GM19239 (cell line): Measurements from ENCODE around the gene USP6NL.
A peak's percentile ranks its signal among the peaks of the same experiment; 100 is the strongest.

Experiments used
- DNase-seq: peaks from one replicate; pipeline ENCODE4 v3.0.0; 2011; ENCODE audit warnings: low spot score; ENCODE audit not compliant: insufficient read length
- FAIRE-seq: peaks from 2 replicates; lab custom pipeline; 2011; peaks lifted over from hg19 to GRCh38; lab: Jason Lieb, UNC

Gene USP6NL

DNA sequence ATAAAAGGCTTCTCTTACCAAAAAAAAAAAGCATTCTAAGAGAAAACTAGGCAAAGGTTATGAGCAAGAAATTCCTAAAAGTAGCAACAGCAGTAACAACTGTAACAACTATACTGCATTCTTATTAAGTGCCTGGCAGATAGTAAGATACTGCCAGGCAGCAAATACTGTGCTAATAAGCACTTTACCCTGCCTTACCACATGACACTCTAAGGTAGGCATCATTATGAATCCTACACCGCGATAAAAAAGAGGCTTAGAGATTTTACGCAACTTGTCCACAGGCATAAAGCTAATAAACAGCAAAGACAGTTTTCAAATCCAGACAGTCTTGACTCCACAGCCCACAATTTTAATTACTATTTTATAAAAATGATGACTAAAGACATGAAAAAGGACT is 83.2 kb downstream of the USP6NL start:
- FAIRE-seq: peak; percentile 68
- DNase-seq: no peak

DNA sequence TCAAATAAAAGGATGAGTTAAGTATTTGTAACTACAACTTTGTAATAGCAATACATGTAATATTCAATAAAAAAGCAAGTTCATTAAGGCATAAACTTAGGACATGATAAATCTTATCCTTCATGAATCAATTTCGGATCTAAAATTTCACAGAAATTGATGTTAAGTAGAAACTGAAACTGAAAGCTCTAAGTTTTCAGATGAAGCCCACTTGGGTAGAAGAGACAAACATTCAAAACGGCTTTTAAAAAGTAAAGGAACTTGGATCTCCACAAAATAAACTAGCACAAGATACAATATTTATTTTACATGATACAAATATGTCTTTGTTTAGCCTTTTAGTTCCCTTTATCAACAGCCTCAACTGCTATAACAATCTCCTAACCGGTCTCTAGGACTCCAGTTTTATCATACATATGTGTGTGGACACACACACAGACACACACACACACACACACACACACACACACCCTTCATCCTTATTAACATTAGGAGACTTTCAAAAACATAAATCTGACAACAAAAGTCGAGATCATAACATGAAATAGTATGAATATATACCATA is 83.7 kb downstream of the USP6NL start:
- FAIRE-seq: peak; percentile 74
- DNase-seq: no peak

DNA sequence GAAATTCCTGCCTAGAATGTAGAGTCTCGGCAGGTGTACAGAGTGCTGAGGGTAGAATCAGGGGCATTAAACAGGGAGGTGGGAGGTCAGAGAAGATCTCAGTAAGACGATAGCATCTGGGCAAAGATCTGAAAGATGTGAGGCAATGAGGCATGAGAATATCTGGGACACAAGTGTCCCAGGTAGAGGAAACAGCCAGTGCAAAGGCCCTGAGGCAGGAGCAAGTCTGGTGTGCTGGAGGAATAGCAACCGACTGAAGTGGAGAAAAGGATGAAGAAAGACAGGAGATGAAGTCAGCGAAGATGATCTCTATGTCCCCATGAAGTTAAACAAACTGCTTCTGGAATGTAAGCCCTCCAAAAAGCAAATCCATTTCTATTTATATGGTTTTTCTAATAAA is 84.4 kb downstream of the USP6NL start:
- FAIRE-seq (no peak), DNase-seq (no peak)

DNA sequence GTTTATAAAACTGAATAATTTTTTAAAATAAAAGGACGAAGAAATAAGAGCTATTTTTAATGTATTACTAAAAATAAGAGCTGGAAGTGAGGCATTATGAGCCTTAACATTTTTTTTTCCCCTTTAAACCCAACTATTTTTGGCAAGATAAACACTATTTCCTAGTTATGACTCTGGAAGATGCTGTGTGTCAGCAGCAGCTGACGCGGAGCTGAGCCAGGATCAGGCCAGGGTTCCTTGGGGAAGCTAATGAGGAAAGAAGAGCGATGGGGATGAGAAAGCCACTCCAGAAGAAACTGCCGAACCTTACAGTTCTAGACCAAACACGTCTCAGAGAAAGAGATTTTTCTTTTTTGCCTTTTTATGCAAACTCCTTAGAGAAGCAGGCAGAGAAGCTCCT is 85.9 kb downstream of the USP6NL start:
- DNase-seq (no peak), FAIRE-seq (no peak)

DNA sequence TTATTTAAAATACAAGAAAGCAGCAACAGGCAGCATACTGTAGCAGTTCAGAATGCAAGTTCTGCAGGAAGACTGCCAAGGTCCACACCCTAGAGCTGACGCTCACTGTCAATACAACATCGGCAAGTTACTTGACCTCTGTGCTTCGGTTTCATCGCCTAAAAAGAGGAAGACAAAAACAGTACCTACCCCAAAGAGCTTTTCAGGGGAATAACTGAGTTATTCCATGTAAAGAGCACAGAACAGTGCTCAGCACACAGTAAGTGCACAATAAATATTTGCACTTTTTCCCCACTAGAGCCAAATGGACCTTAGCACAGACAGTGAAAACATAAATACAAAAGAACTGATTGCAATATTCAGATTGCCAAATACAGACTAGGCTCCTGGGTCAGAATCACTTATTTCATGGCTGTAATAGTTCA is 88.6 kb downstream of the USP6NL start:
- FAIRE-seq: no peak
- DNase-seq: no peak

DNA sequence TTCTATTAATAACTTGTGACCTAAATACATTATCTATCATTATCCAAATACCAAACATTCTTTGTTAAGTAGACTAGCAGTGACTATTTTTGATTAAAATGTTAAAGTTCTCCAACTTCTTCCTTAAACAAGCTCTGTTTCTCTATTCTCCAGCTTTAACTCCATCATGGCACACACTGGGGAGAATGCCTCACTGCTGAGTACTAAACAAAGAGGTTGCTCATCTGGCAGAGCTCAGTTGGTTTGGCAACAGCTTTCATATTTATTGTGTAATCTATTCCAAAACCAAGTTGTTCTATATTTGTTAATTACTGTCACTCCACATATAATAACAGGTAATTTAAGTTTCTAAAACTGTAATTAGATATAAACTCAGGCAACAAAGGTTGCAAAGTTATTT is 89.6 kb downstream of the USP6NL start:
- DNase-seq (no peak), FAIRE-seq (no peak)

DNA sequence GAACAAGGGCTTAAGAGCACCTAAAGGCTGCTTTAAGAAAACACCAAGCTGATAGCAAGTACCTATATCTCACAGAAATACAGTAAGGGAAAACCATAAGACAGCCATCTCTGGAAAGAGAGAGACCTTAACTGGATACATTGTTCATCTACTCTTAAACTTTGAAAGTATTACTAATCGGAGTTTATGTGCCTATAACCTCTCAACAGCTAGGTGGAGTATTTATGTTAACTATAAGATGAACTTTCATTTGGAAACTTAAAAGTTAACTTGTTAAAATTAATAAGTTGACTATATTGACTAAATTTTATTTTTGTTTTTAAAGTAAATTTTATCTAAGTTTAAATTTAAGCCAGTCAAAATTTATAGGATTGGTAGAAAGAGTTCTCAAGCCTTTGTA is 90.6 kb downstream of the USP6NL start:
- FAIRE-seq: no peak
- DNase-seq: no peak

DNA sequence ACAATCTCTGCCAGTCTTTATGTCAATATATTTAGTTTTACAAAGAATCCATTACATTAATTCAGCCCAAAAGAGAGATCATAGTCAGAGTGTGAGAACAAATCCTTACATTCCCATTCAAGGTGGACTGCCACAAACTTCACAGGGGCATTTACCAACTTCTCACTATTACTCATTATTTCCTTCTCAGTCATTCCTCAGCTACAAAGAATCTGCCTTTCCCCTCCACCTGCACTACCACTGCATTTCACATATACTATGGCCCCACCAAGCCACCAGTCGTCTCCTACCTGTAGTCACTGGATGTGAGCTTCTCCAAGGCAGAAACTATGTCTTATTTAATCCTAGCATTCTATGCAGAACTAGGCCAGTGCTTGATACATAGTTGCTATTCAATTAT is 94.3 kb downstream of the USP6NL start:
- DNase-seq: no peak
- FAIRE-seq: peak; percentile 94

DNA sequence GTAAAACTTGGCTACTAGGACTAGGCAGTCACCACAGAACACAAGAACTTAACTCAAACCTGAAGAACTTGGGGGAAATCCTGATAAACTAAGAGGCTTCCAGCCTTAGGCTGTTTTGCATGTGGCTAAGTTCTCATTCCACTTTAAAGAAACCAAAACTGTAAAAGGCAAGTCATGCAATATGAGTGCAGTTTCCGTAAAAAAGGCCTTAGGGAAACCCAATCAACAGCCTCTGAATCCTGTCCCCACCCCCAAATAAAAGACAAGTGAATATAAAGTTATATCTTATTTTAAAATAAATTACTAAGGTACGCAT is 95.1 kb downstream of the USP6NL start:
- DNase-seq (no peak), FAIRE-seq (peak; percentile 89)

DNA sequence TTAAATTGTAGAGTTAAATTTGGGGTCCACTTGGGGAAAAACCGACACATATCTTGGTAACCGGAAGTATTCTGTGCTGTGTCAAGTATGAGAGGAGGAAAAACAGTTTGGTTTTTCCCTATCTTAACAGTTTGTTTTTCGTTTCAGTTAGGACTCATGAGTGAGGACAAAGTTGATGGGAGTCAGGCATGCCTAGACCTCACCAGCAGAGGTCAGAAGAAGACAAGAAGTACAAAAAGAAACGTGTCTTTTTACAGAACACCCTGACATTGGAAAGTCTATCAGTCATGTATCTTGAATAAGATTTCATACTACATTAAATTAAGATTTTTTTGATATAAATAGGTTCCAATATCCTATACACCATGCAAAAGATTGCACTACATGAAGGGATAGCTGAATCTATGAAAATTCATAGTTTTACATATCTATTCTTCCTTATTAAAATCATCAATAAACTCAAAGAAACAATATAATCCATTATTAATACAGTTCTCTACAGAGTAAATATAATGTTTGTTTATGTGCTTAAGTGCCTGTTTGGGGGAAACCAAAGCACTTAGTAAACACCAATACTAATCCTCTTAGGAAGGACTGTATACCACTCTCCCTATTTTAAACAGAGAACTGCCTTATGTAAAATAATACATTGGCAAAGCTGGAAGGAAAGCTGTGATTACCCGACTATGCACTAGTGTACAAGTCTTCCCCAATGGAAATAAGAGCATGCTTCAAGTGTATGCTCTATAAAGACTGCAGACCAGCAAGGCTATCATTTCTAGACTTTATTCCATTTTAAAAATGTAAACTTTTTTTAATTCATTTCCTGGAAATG is 95.6 kb downstream of the USP6NL start:
- FAIRE-seq (peak; percentile 96), DNase-seq (peak; percentile 30)

DNA sequence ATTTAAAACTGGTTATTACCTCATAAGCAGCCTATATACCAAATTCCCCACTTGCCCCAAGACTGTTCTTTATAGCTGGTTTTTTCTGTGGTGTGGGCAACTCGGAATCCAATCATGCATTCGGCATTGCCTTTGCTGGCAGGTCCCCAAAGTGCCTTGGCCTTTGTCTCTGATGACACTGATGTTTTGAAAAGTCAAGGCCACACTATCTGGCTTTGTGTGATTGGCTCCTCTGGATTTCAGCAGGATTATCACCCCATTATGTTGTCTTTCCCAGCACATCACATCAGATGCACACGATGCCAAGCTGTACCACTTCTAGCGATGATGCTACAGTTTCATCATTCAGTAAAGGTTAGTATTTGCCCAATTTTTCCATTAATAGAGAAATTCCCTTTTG is 97.7 kb downstream of the USP6NL start:
- FAIRE-seq: no peak
- no peak for DNase-seq

DNA sequence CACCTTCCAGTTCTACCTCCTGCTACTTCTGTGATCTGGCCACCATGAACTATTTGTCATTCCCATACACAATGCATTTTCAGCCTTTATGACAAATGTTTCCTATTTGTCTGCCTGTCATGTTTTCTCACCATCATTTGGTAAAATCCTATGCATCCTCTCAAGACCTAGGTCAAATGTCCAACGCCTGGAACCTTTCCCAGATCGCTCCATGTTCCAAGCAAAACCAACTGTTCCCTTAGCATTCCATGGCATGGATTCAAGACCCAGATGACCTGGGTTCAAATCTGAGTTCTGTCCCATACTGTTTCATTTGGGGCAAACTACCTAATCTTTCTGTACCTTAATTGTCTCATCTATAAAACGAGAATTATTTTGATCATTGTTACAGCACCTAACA is 98.9 kb downstream of the USP6NL start:
- FAIRE-seq: no peak
- no peak for DNase-seq

DNA sequence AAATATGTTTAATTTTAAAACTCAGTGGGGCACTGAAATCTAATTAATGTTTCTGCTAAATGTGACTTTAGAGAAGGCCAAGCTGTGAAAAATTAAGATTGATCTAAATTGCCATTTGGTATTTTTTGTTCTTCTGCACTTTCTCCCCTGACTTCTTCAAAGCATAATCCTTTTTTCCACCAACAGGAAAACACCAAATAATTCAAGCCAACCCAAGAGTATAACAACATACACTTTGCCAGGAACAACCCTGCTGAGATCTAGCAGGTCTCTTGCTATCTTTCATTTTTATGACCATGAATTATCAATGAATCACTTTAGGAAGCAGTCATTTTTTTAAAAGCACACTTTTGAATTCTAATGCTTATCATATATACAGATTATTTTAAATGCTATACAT is 100.1 kb downstream of the USP6NL start:
- no peak for DNase-seq
- no peak for FAIRE-seq

DNA sequence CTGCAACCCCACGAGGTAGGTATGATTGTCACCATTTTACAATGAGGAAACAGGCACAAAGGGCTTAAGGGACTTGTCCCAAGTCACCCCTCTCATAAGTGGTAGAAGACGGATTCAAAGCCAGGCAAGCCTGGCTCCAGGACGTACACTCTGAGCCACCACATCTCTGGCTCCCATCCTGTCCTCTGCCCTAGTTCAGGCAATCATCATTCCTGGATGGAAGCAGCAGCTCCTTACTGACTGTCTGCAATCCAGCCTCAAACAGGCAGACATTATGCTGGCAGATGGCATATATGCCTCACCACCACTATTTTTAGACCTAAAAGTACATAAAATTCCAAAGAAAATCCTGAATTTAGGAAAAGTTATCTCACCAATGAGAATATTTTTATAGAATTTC is 100.7 kb downstream of the USP6NL start:
- FAIRE-seq: no peak
- DNase-seq: no peak

DNA sequence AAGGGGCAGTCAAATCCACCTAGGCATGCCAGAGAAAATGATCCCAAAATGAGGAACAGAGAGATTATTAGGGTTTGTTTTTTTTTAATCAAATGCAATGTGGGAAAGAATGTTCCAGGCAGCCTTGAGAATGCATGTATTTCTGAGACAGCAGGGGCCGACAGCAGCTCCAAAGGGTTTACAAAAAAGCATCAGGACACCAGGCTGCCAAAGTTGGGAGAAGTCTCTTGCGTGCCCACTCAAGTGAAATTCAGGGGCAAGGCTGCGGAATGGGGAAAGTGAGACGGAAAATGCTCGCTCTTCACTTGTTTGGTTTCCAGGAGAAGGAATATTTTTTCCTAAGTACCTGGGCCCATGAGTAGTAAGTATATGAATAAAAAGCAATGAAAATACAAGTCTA is 101.2 kb downstream of the USP6NL start:
- DNase-seq: no peak
- FAIRE-seq: no peak

DNA sequence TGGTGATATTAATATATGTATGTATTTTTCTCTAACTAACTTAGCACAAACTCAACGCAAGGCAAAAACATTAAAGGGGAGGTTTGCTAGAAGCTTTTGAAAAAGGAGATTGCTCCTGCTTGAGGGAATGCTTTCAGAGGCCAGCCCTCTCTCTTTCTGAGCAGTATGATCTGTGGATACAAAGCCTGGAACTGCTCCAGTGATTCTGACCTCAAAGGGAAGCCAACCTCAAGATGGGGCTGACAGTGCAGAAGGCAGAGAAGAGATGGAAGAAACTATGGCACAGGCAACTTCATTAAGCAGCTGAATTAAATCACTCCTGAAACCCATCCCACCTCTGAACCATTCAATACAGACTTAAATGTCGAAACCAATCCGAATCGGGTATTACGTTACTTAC is 102.4 kb downstream of the USP6NL start:
- no peak for DNase-seq
- no peak for FAIRE-seq

DNA sequence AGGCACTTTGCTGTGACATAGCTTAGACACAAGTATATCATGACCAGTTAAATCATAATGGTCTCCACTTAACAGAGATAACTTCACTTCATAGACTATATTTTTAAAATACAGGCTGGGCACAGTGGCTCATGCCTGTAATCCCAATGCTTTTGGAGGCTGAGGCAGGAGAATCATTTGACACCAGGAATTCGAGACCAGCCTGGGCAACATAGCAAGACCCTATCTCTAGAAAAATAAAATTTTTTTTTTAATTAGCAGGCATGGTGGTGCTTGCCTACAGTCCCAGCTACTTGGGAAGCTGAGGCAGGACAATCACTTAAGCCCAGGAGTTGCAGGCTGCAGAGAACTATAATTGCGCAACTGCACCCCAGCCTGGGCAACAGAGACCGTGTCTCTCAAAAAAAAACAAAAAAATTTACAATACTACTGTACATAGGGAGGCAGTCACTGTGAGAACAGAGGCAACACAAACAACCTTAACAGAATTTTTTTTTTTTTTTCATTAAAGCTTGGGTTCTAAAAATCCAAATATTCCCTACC is 105.1 kb downstream of the USP6NL start:
- DNase-seq (no peak), FAIRE-seq (no peak)

DNA sequence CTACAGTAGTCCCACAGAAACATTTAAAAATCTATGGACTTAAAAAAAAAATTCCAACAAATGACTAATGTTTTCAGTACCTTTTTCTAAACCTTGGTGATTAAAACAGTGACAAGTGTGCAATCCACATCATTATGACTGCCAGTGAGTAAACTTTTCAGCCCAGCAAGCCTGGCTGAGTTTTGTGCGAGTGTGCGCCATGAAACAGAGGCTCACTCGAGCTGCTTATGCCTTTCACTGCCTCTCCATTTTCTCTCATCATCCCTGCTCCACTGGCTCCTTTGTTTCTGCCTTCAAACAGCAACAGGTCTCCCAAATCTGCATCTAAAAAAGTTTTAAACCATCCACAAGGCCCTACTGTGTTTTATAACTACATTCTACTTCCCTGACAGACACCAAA is 105.8 kb downstream of the USP6NL start:
- FAIRE-seq: peak; percentile 70
- DNase-seq: no peak

DNA sequence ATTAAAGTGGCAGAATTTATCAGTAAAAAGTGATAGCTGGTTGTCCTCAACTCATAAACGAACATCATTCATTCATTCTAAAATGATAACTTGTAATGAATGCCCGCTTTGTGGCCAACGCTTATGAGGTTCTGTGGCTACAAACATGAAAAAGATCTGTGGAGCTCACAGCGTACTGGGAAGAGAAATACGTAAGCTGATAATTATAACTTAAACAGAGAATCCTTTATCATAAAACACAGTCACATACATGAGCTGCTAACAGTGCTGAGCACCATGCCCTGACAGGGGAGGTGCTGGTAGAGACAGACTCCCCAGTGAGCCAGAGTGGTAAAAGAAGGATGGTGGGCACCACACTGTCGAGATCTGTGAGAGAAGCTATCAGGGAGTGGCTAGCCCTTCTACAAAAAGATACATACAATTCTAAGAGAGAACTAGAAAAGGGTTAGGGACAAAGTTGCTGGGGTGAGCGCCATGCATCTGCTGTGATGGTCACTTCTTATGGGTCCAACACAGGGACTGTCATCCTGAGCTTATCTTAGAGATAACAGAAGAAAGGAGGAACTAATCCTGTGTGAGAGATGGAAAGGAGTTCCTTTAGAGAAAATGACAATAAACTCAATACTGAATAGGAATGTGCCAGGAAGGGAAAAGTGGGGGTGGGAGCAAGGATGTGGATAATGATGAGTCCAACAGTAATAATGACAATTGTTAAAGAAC is 106.7 kb downstream of the USP6NL start:
- DNase-seq (no peak), FAIRE-seq (no peak)

DNA sequence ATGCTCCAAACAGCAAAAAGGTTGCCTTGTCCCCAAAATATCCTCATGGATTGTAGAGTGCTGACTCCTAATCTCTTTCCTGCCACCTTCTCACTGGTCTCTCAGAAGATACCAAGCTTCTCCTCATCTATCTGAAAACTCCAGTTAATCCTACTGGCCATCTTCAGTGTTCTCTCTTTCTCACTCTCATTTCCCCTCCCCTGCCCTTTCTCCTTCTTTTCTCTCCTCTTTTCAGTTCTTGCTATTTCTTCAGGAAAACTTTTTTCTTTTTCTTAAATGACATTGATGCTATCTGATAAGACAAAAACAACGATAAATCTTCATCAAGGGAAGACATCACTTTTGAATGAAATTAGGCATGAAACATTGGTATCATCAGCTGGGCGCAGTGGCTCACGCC is 109.8 kb downstream of the USP6NL start:
- DNase-seq (no peak), FAIRE-seq (no peak)

DNA sequence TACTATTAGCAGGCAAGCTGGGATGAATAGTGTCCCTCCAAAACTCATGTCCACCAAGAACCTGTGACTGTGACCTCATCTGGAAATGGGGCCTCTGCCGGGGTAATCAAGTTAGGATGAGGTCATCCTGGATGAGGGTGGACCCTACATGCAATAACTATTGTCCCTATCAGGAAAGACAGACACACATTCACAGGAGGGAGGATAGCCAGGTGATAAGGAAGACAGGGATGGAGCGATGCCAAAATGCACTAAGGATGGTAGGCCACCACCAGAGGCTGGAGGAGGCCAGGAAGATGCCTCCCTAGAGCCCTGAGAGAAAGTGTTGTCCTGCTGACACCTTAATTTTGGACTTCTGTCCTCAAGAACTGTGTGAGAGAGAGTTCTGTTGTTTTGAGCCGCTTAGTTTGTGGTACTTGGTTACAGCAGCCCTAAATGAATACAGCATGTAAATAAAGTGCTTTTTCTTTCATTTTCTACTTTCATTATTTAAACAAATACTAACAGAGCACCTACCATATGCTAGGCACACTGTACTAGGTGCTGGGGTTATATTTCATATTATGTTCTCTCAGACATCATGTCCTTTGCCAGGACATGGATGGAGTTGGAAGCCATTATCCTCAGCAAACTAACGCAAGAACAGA is 111.9 kb downstream of the USP6NL start:
- no peak for FAIRE-seq
- DNase-seq: no peak
